ENCODE data around the gene TMEM61.
"Not testable (repeated sequence)": the region's sequence is repeated elsewhere in the genome, so short reads cannot be mapped to it uniquely, and the experiment has no call there.

The TMEM61 gene

GRCh38 chr1:54962612-54963395, 17.6 kb upstream of the TMEM61 start:
- no peak for DNase-seq

GRCh38 chr1:54963829-54964228, 16.6 kb upstream of the TMEM61 start:
- not testable (repeated sequence) for DNase-seq

- no peak for DNase-seq
These were observed 14.6 kb upstream of the TMEM61 start for GRCh38 chr1:54965624-54966340.

GRCh38 chr1:54967372-54967771, 13.1 kb upstream of the TMEM61 start:
- DNase-seq: no peak

- no peak for DNase-seq
These were observed 11.9 kb upstream of the TMEM61 start for GRCh38 chr1:54968551-54968950.

GRCh38 chr1:54969879-54970278, 10.5 kb upstream of the TMEM61 start:
- no peak for DNase-seq

- DNase-seq: no peak
These were observed 9.5 kb upstream of the TMEM61 start for GRCh38 chr1:54970901-54971300.

GRCh38 chr1:54971317-54971791, 9.1 kb upstream of the TMEM61 start:
- DNase-seq: no peak

GRCh38 chr1:54972436-54972835, 8.0 kb upstream of the TMEM61 start:
- no peak for DNase-seq

- DNase-seq: peak; percentile 64
These were observed 7.1 kb upstream of the TMEM61 start for GRCh38 chr1:54973205-54973921.

GRCh38 chr1:54975356-54976108, 4.9 kb upstream of the TMEM61 start:
- no peak for DNase-seq

GRCh38 chr1:54976747-54977146, 3.7 kb upstream of the TMEM61 start:
- no peak for DNase-seq

GRCh38 chr1:54977533-54978297, 2.7 kb upstream of the TMEM61 start:
- DNase-seq: no peak

GRCh38 chr1:54978528-54979326, 1.7 kb upstream of the TMEM61 start:
- no peak for DNase-seq

GRCh38 chr1:54979327-54979891, 1.0 kb upstream of the TMEM61 start:
- no peak for DNase-seq

- peak; percentile 32 for DNase-seq
These were observed 341 bp upstream of the TMEM61 start for GRCh38 chr1:54980046-54980527.

GRCh38 chr1:54981466-54981865, 1.0 kb downstream of the TMEM61 start:
- DNase-seq: no peak

- no peak for DNase-seq
These were observed 2.3 kb downstream of the TMEM61 start for GRCh38 chr1:54982739-54983138.

GRCh38 chr1:54984131-54984842, 3.9 kb downstream of the TMEM61 start:
- no peak for DNase-seq

- no peak for DNase-seq
These were observed 5.1 kb downstream of the TMEM61 start for GRCh38 chr1:54985556-54985955.
